LNCaP clone FGC (cell line): ENCODE results near the gene CACNA1B.

Source experiments
- DNase-seq: peaks from one replicate; pipeline ENCODE4 v3.0.0-alpha.2; 2011; ENCODE audit warnings: low read depth
- H3K4me3 ChIP-seq: 2 replicates; pipeline ENCODE4 v1.5.1; 2011; ENCODE audit warnings: mild to moderate bottlenecking, low read depth, low read length, control low read depth
- CTCF ChIP-seq: IDR thresholded peaks from 2 replicates; pipeline ENCODE4 v1.5.1; 2012; ENCODE audit warnings: mild to moderate bottlenecking; ENCODE audit not compliant: control insufficient read depth, insufficient read depth; ENCODE audit errors: extremely low read depth

The CACNA1B gene

GRCh38 chr9:138051586-138052321 lies 174.2 kb downstream of the CACNA1B start:
- no peak for TF ChIP-seq CTCF
- DNase-seq: no peak
- H3K4me3 ChIP-seq: no peak overlapping the region

DNA sequence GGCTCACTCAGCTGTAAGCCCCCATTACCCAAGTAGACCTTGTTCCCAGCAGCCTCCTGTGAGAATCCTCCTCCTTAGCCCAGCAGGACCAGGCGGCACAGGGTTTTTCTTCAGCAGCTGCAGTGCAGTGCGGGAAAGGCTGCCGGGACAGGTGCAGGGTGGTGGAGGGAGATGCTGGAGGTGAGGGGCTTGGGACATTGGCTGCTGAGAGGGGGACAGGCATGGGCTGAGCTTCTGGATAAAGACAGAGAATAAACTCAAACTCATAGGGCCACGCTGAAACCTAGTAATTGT lies 174.7 kb downstream of the CACNA1B start:
- DNase-seq: no peak
- H3K4me3 ChIP-seq: no peak overlapping the region
- TF ChIP-seq CTCF: no peak

DNA sequence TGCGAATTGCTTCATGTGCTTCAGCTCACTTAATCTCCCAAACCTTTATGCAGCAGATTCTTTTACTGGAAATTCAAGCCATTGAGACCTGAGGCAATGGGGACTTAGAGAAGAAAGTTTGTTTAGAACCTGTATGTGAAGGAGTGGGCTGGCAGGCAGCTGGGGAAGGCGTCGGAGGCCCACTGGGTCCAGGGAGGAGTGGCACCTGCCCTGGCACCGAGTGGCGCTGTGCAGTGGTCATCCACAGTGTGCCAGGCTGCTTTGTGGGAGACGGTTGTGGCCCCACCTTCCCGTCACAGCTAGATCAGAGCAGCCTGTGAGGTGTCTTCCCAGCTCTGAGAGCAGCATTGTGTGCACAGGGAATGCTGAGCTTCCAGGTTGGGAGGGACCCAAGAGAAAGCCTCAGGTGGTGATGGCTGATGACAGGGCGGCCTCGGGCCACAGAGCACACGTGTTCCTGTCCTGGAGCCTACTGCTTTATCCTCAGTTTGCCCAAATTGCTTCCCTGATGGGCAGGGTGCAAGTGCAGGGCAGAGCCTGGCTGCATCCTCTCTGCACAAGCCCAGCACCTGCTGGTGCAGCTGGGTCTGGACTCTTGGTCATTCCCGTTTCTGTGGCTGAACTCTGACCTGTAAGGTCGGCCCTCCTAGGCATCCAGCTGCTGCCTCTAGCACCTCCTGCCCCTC lies 175.2 kb downstream of the CACNA1B start:
- TF ChIP-seq CTCF: no peak
- DNase-seq: no peak
- no peak overlapping the region for H3K4me3 ChIP-seq

DNA sequence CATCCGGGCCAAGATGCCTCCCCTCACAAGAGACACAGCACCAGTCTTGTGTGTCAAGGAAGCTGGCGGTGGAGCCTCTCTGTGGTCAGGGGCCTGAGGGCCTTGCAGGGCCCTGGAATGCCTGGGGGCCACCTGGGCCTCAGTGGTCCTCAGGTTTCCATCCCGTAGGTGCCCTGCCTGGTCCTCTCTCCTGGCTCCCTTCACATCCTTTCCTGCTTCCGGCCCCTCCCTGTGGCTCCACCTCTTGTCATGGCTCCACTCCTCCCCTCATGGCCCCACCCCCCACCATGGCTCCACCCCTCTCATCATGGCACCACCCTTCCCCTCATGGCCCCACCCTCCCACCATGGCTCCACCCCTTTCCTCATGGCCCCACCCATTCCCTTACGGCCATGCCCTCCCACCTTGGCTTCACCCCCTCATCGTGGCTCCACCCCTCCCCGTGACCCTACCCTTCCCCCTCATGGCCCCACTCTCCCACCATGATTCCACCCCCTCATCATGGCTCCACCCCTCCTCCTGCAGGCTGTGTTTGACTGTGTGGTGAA lies 175.8 kb downstream of the CACNA1B start:
- DNase-seq: no peak
- no peak for TF ChIP-seq CTCF

DNA sequence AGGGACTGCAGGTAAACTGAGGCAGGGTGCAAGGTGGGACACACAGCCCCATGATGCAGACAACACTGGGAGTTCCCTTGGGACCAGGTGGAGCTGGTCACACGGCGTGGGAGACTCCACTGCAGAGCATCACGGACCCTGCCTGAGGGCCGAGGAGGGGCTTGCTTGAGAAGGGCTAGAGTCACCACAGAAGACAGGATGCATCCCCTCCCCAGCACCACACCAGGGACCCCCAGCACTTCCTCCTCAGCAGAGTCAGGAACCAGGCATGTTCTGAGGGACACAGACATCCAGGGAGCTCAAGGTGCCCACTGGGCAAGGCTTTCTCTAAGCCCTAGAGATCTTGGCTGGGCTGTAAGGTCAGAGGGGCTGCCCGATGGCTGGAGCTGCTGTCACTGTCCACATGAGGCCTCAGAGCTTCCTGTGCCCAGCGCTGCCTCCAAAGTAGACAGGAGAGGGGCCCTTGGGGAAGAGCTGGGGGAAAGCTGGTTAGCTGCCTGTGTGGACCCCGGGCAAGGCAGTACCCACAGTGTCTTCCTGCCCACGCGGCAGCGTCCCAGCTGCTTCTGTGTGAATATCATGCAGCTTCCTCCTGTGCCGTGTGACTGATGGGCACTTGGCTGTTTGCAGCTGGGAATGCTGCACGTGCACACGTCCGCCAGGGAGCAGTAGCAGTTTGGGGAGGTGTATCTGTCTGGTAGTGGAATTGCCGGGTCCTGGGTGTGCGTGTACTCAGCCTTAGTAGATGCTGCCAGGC lies 176.6 kb downstream of the CACNA1B start:
- TF ChIP-seq CTCF: peak; percentile 46
- DNase-seq: peak; percentile 7
- H3K4me3 ChIP-seq: no peak overlapping the region

More for the DNA sequence above, 175.8 kb downstream of the CACNA1B start:
- H3K4me3 ChIP-seq: no peak overlapping the region

- TF ChIP-seq CTCF: no peak
- no peak overlapping the region for H3K4me3 ChIP-seq
- no peak for DNase-seq
Measured at GRCh38 chr9:138057726-138058125, 180.1 kb downstream of the CACNA1B start.
